AG09309 (cell line): ENCODE results near the gene ARHGEF33.
A peak's percentile ranks its signal among the peaks of the same experiment; 100 is the strongest.

ENCODE experiments used
- DNase-seq: peaks from one replicate; pipeline ENCODE4 v3.0.0-alpha.2; 2010; ENCODE audit warnings: low read depth
- H3K4me3 ChIP-seq: 2 replicates; pipeline ENCODE4 v1.5.1; 2011; ENCODE audit warnings: mild to moderate bottlenecking, low read depth, low read length, moderate library complexity; ENCODE audit not compliant: control insufficient read depth
- CTCF ChIP-seq: IDR thresholded peaks from 2 replicates; pipeline ENCODE4 v1.5.1; 2011; ENCODE audit warnings: mild to moderate bottlenecking, low read depth, low read length, inconsistent platforms; ENCODE audit not compliant: insufficient read depth, control insufficient read depth; ENCODE audit errors: missing control alignments

Gene ARHGEF33

DNA sequence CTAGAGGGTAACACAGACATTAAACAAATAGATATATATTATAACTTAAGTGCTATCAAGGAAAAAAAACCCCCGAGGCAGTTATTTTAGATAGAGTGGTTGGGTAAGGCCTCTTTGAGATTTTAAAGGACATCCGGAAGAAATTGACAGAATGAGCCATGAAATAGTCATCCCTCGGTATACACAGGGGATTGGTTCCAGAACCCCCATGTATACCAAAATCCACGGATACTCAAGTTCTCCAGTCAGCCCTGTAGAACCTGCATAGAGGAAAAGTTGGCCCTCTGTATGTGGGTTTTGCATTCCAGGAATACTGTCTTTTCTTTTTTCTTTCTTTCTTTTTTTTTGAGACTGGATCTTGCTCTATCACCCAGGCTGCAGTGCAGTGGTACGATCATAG, 15.9 kb upstream of the ARHGEF33 start:
- no peak for TF ChIP-seq CTCF
- no peak overlapping the region for H3K4me3 ChIP-seq
- no peak for DNase-seq

GRCh38 chr2:38875227-38875575, 14.5 kb upstream of the ARHGEF33 start:
- H3K4me3 ChIP-seq: peak overlapping the region; percentile 75
- no peak for TF ChIP-seq CTCF
- no peak for DNase-seq

- TF ChIP-seq CTCF: no peak
- peak within 1 kb of the TSS; percentile 75 for H3K4me3 ChIP-seq
- DNase-seq: peak; percentile 13
These were observed 13.9 kb upstream of the ARHGEF33 start, which contains the start of the genes DHX57 and MORN2 for GRCh38 chr2:38875576-38876367. TSS of gene DHX57 (minus strand) at chr2:38875934. CDS start at chr2:38868405, 7,529 bp downstream. TSS of gene MORN2 (plus strand) at chr2:38875976.

DNA sequence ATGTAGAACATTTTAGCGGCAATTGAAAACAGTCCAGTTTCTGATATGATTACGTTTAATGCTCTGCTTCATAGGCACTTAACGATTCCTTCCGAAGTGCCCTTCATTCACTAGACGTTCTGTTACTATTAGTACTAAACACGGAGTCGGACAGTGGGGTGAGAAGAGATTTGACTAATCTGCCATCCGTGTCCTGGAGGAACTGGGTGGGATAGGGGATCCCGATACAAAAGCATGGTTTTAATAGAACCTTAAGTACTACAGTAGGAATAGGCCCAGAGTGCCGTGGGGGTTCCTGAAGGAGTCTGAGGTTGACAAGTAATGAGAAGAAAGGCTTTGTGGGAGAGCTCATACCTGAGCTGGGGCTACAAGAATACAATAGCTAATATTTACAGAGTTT, 13.3 kb upstream of the ARHGEF33 start:
- DNase-seq: no peak

DNA sequence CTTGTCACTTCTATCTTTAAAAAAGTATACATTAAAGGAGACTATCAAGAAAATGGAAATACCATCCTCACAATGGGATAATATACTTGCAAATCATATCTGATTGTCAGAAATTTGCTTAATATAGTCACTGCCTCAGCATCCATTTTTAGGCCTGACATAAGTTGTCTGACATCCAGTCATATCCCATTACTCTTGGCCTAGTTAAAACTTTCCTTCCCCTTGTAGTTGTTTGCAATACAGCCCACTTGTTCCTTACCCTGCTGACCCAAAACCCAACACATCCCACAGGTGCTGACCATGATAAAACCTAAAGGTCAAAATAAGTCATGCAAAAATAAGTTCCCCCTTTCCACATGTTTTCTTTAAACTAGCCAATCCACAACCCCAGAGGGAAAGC, 3.6 kb upstream of the ARHGEF33 start:
- TF ChIP-seq CTCF: no peak
- no peak overlapping the region for H3K4me3 ChIP-seq
- no peak for DNase-seq

More for the DNA sequence above, 13.3 kb upstream of the ARHGEF33 start:
- TF ChIP-seq CTCF: no peak
- H3K4me3 ChIP-seq: peak overlapping the region; percentile 75

GRCh38 chr2:38887347-38887746, 2.3 kb upstream of the ARHGEF33 start:
- TF ChIP-seq CTCF: no peak
- no peak overlapping the region for H3K4me3 ChIP-seq
- DNase-seq: no peak
